Calu3 (cell line): ENCODE measurements around the gene HSPA2. TPM values are rescaled to one million over a fixed set of nuclear protein-coding genes. Genes with fewer than 3 reads are reported as not detected.

Experiments
- BruUV-seq: library from RNA; stranded (reverse); fragments of 400-500 nt; replicated peaks from 2 replicates; lab custom pipeline; 2021; lab: Mats Ljungman, UMichigan
- CTCF ChIA-PET: fragments of 300-600 bp; sonication (Branson Sonifier 250); formaldehyde crosslinking; loops from one replicate; lab custom pipeline; 2022; ENCODE audit warnings: antibody characterized with exemption; lab: Charles Lee
- DNase-seq: peaks from one replicate; pipeline ENCODE4 v3.0.0; 2022
- H3K27ac Mint-ChIP-seq: one replicate; pipeline ENCODE4 v1.8.0; 2022; ENCODE audit warnings: mixed read lengths; ENCODE audit not compliant: unreplicated experiment
- H3K27me3 Mint-ChIP-seq: one replicate; pipeline ENCODE4 v1.8.0; 2022; ENCODE audit warnings: mixed read lengths; ENCODE audit not compliant: unreplicated experiment
- H3K36me3 Mint-ChIP-seq: one replicate; pipeline ENCODE4 v1.8.0; 2022; ENCODE audit warnings: mild to moderate bottlenecking, moderate library complexity, mixed read lengths; ENCODE audit not compliant: insufficient read depth, unreplicated experiment
- H3K4me1 Mint-ChIP-seq: one replicate; pipeline ENCODE4 v1.8.0; 2022; ENCODE audit warnings: mild to moderate bottlenecking, low read depth, mixed read lengths; ENCODE audit not compliant: unreplicated experiment
- H3K4me3 Mint-ChIP-seq: one replicate; pipeline ENCODE4 v1.8.0; 2022; ENCODE audit warnings: mild to moderate bottlenecking, low read depth, moderate library complexity, mixed read lengths; ENCODE audit not compliant: unreplicated experiment
- H3K9me3 Mint-ChIP-seq: one replicate; pipeline ENCODE4 v1.8.0; 2022; ENCODE audit warnings: low read depth, mixed read lengths; ENCODE audit not compliant: unreplicated experiment
- intact Hi-C: fragments of 100-400 bp; cut with micrococcal nuclease; formaldehyde crosslinking; loops from one replicate; pipeline ENCODE4 v1.10.0; 2022; ENCODE audit not compliant: unreplicated experiment
- total RNA-seq: library from RNA; stranded (reverse); gene quantifications from 2 replicates; pipeline ENCODE4 v1.2.3, GENCODE V29; 2022
- TF ChIP-seq, protein P1 (sequence below): fragments of 200-600 bp; IDR thresholded peaks from one replicate; pipeline ENCODE4 v1.8.0; 2022; ENCODE audit warnings: antibody characterized with exemption; ENCODE audit not compliant: unreplicated experiment

Gene HSPA2
- total RNA-seq, 1 experiment from 2014 or later: 3.6 TPM

DNA sequence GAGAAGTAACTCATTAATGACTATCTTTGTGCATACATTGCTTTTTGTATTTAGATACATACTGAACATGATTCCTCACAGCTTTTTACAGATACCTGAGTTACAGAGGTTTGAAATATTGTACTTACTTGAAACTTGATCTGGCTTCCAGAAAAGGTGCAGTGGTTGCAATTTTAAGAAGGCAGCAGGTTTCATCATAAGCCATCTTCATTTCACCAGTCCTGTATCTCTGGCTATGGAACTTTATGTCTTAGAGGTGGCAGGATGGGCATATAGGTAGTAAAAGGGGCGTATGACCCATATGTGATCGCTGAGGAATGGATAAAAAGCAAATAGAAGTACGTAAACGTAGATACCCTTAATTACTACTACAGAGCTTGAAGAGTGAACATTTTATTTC is 22.3 kb upstream of the HSPA2 start:
- intact Hi-C loops: no loop called here
- no peak for DNase-seq
- Mint-ChIP-seq H3K9me3 (no peaks in the 10 kb centered on the region), H3K27ac (no peak overlapping the region), H3K4me1 (no peaks in the 10 kb centered on the region), H3K4me3 (no peak overlapping the region), H3K27me3 (no peaks in the 10 kb centered on the region), H3K36me3 (no peaks in the 10 kb centered on the region)
- TF ChIP-seq, protein P1, sequence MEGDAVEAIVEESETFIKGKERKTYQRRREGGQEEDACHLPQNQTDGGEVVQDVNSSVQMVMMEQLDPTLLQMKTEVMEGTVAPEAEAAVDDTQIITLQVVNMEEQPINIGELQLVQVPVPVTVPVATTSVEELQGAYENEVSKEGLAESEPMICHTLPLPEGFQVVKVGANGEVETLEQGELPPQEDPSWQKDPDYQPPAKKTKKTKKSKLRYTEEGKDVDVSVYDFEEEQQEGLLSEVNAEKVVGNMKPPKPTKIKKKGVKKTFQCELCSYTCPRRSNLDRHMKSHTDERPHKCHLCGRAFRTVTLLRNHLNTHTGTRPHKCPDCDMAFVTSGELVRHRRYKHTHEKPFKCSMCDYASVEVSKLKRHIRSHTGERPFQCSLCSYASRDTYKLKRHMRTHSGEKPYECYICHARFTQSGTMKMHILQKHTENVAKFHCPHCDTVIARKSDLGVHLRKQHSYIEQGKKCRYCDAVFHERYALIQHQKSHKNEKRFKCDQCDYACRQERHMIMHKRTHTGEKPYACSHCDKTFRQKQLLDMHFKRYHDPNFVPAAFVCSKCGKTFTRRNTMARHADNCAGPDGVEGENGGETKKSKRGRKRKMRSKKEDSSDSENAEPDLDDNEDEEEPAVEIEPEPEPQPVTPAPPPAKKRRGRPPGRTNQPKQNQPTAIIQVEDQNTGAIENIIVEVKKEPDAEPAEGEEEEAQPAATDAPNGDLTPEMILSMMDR: no peak
- no TSS peak for BruUV-seq
- CTCF ChIA-PET: interaction anchor here (0.7 to 1.4 kb wide), 2 partner anchors 9 to 78 kb away, joined by 3 read pairs; no protein-coding TSS in a partner anchor

- Mint-ChIP-seq H3K9me3 (no peaks in the 10 kb centered on the region), H3K4me3 (no peak overlapping the region), H3K4me1 (no peaks in the 10 kb centered on the region), H3K27me3 (no peaks in the 10 kb centered on the region), H3K36me3 (no peaks in the 10 kb centered on the region), H3K27ac (no peak overlapping the region)
- no TSS peak for BruUV-seq
- TF ChIP-seq, protein P1: no peak
- intact Hi-C loops: no loop called here
- DNase-seq: no peak
- CTCF ChIA-PET: no interaction called here
Observed at GRCh38 chr14:64520699-64521098, 19.8 kb upstream of the HSPA2 start.

DNA sequence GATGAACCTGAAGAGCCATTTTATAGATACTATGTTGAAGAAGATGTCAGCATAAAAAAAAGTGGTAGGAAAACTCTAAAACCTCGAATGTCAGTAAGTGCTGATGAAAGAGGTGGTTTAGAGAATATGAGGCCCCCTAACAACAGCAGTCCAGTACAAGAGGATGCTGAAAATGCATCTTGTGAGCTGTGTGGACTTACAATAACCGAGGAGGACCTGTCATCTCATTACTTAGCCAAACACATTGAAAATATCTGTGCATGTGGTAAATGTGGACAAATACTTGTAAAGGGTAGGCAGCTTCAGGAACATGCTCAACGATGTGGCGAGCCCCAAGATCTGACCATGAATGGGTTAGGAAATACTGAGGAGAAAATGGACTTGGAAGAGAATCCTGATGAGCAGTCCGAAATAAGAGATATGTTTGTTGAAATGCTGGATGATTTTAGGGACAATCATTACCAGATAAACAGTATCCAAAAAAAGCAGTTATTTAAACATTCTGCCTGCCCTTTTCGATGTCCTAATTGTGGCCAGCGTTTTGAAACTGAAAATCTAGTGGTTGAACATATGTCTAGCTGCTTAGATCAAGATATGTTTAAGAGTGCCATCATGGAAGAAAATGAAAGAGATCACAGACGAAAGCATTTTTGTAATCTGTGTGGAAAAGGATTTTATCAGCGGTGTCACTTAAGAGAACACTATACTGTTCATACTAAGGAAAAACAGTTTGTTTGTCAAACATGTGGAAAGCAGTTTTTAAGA is 17.8 kb upstream of the HSPA2 start:
- no peak for DNase-seq
- CTCF ChIA-PET: no interaction called here
- BruUV-seq: no TSS peak
- TF ChIP-seq, protein P1: no peak
- Mint-ChIP-seq H3K4me1 (no peaks in the 10 kb centered on the region), H3K9me3 (no peaks in the 10 kb centered on the region), H3K4me3 (no peak overlapping the region), H3K27me3 (no peaks in the 10 kb centered on the region), H3K27ac (no peak overlapping the region), H3K36me3 (no peaks in the 10 kb centered on the region)
- intact Hi-C loops: no loop called here

DNA sequence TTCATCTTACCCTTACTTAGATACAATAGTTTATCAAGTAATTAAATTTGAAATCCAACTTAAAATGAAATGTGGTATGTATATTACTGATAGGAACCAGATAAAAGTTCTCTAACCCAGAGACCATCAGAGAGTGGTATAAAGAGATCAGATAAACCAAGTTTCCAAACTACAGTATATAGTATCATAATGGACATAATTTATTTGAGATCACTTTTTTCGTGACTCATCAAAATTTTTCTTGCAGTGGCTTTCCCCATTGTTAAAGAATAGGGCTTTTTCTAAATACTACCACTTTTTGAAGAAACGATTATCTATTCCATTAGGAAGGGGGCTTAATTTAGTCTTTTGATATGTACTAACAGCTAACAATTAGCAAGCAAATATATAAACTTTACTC is 15.2 kb upstream of the HSPA2 start:
- CTCF ChIA-PET: no interaction called here
- Mint-ChIP-seq H3K27ac (no peak overlapping the region), H3K4me1 (no peaks in the 10 kb centered on the region), H3K9me3 (no peaks in the 10 kb centered on the region), H3K4me3 (no peak overlapping the region), H3K36me3 (no peaks in the 10 kb centered on the region), H3K27me3 (no peaks in the 10 kb centered on the region)
- BruUV-seq: no TSS peak
- no peak for DNase-seq
- TF ChIP-seq, protein P1: no peak
- intact Hi-C loops: no loop called here
